ENCODE measurements around the gene CAGE1. TPM values are rescaled to one million over a fixed set of nuclear protein-coding genes. Genes with fewer than 3 reads are reported as not detected.

Gene CAGE1
- polyA plus RNA-seq, 2 of the 4 experiments (the other 2 are of a cell fraction) = 0.09 to 0.12 TPM

DNA sequence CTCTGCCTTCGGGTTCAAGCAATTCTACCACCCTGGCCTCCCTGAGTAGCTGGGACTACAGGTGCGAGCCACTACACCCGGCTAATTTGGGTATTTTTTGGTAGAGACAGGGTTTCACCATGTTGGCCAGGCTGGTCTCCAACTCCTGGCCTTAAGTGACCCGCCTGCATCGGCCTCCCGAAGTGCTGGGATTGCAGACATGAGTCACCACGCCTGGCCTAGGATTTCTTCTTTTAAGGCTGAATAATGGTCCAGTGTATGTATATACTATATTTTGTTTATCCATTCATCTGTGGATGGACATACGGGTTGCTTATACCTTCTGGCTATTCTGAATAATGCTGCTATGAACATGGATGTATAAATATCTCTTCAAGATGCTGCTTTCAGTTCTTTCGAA lies 17.2 kb upstream of the CAGE1 start:
- ATAC-seq (no peak), DNase-seq (ENCODE audit: low read depth in 1 of 2, low spot score in 1 of 2) (no peak), FAIRE-seq (no peak)
- H3K4me1 ChIP-seq = no peaks in the 10 kb centered on the region
- WGBS (ENCODE audit: missing lambda C conversion rate) = 96% methylated on average over 4 of the region's 9 CpGs
- ChIA-PET POLR2A (no interaction called here), CTCF (no interaction called here)
- TF ChIP-seq NR3C1 (IDR thresholded peaks at IDR 0.05) = no peak
- TF ChIP-seq, protein P1, sequence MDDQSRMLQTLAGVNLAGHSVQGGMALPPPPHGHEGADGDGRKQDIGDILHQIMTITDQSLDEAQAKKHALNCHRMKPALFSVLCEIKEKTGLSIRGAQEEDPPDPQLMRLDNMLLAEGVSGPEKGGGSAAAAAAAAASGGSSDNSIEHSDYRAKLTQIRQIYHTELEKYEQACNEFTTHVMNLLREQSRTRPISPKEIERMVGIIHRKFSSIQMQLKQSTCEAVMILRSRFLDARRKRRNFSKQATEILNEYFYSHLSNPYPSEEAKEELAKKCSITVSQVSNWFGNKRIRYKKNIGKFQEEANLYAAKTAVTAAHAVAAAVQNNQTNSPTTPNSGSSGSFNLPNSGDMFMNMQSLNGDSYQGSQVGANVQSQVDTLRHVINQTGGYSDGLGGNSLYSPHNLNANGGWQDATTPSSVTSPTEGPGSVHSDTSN (IDR thresholded peaks at IDR 0.05) = no peak
- TF ChIP-seq RCOR1 (IDR thresholded peaks at IDR 0.05; ENCODE audit: low read depth, low read length) = no peak
- no peak for TF ChIP-seq JUN (IDR thresholded peaks at IDR 0.05)
- TF ChIP-seq FOSL2 (IDR thresholded peaks at IDR 0.05) = no peak
- TF ChIP-seq FOSL2 (CRISPR knock-in tag; IDR thresholded peaks at IDR 0.05) = no peak
- TF ChIP-seq BHLHE40 (IDR thresholded peaks at IDR 0.05; ENCODE audit: low read depth, low read length) = no peak
- TF ChIP-seq POLR2A (IDR thresholded peaks at IDR 0.05; ENCODE audit: low read length) = no peak
- TF ChIP-seq HEYL (CRISPR knock-in tag; IDR thresholded peaks at IDR 0.05) = no peak
- H3K27ac ChIP-seq = no peak overlapping the region
- no peak overlapping the region for H3K4me3 ChIP-seq
- no peaks in the 10 kb centered on the region for H3K9me3 ChIP-seq
- no peak overlapping the region for H3K4me2 ChIP-seq

DNA sequence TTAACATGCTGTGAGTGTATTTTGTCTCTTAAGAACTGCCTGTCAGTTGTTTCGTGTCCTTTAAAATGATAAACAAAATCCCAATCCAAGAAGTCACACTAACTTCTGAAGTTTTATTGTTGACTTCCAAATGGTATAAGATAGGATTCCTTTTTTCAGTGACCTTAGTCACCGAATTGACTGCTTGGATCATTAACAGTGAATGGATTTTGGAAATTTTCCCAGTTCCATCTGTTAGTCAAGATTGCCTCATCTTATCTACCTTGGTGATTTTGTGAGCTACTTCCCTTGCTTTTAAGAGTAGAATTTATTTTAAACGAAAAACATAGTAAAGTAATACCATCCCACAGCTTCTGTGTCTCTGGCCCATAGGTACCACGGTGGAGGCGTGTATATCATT lies 15.0 kb upstream of the CAGE1 start:
- no peak for DNase-seq (ENCODE audit: low read depth in 1 of 2, low spot score in 1 of 2)
- no peak for ATAC-seq
- H3K4me1 ChIP-seq = no peaks in the 10 kb centered on the region
- 90% methylated on average over 5 of the region's 5 CpGs for WGBS (ENCODE audit: missing lambda C conversion rate)
- ChIA-PET POLR2A (no interaction called here), CTCF (interaction anchor here (1.1 kb wide), 1 partner anchor 20 kb away, joined by 3 read pairs; no protein-coding TSS in a partner anchor)
- H3K9me3 ChIP-seq = no peaks in the 10 kb centered on the region
- TF ChIP-seq ZC3H11A (IDR thresholded peaks at IDR 0.05) (no peak), GATA3 (IDR thresholded peaks at IDR 0.05; ENCODE audit: borderline replicate concordance) (no peak), SREBF2 (IDR thresholded peaks at IDR 0.05) (no peak), CBX2 (IDR thresholded peaks at IDR 0.05; ENCODE audit: borderline replicate concordance, low read depth) (no peak), EHF (CRISPR knock-in tag; IDR thresholded peaks at IDR 0.05) (no peak), RARB (CRISPR knock-in tag; IDR thresholded peaks at IDR 0.05) (no peak), ZSCAN20 (CRISPR knock-in tag; IDR thresholded peaks at IDR 0.05) (no peak), POLR2A (IDR thresholded peaks at IDR 0.05; ENCODE audit: low read length) (no peak), MYC (IDR thresholded peaks at IDR 0.05; ENCODE audit: borderline replicate concordance, low read length) (no peak)
- TF ChIP-seq, protein P1 (IDR thresholded peaks at IDR 0.05) = no peak
- TF ChIP-seq, protein P2, sequence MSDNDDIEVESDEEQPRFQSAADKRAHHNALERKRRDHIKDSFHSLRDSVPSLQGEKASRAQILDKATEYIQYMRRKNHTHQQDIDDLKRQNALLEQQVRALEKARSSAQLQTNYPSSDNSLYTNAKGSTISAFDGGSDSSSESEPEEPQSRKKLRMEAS (IDR thresholded peaks at IDR 0.05) = no peak
- TF ChIP-seq, protein P3, sequence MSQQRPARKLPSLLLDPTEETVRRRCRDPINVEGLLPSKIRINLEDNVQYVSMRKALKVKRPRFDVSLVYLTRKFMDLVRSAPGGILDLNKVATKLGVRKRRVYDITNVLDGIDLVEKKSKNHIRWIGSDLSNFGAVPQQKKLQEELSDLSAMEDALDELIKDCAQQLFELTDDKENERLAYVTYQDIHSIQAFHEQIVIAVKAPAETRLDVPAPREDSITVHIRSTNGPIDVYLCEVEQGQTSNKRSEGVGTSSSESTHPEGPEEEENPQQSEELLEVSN (IDR thresholded peaks at IDR 0.05; ENCODE audit: borderline replicate concordance, low read depth) = no peak
- TF ChIP-seq, protein P4, sequence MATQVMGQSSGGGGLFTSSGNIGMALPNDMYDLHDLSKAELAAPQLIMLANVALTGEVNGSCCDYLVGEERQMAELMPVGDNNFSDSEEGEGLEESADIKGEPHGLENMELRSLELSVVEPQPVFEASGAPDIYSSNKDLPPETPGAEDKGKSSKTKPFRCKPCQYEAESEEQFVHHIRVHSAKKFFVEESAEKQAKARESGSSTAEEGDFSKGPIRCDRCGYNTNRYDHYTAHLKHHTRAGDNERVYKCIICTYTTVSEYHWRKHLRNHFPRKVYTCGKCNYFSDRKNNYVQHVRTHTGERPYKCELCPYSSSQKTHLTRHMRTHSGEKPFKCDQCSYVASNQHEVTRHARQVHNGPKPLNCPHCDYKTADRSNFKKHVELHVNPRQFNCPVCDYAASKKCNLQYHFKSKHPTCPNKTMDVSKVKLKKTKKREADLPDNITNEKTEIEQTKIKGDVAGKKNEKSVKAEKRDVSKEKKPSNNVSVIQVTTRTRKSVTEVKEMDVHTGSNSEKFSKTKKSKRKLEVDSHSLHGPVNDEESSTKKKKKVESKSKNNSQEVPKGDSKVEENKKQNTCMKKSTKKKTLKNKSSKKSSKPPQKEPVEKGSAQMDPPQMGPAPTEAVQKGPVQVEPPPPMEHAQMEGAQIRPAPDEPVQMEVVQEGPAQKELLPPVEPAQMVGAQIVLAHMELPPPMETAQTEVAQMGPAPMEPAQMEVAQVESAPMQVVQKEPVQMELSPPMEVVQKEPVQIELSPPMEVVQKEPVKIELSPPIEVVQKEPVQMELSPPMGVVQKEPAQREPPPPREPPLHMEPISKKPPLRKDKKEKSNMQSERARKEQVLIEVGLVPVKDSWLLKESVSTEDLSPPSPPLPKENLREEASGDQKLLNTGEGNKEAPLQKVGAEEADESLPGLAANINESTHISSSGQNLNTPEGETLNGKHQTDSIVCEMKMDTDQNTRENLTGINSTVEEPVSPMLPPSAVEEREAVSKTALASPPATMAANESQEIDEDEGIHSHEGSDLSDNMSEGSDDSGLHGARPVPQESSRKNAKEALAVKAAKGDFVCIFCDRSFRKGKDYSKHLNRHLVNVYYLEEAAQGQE (IDR thresholded peaks at IDR 0.05) = no peak
- no peak overlapping the region for H3K4me3 ChIP-seq
- FAIRE-seq = no peak
- no peak overlapping the region for H3K27ac ChIP-seq
- H3K4me2 ChIP-seq = no peak overlapping the region

Data from A549 (cell line).